Esophagus muscularis mucosa (tissue), 4 donors: ENCODE data around the gene RAB3B.

ENCODE experiments used
- EP300 ChIP-seq: sonication (generic); formaldehyde crosslinking; IDR thresholded peaks from one replicate; pipeline ENCODE4 v1.6.1; 2017; ENCODE audit warnings: antibody characterized with exemption
- POLR2A ChIP-seq: fragments of 450-650 bp; IDR thresholded peaks from one replicate; pipeline ENCODE4 v1.6.1; 2017; ENCODE audit warnings: antibody characterized with exemption, moderate library complexity, mild to moderate bottlenecking, low read depth
- POLR2AphosphoS5 ChIP-seq, 2 donors: sonication (generic); formaldehyde crosslinking; IDR thresholded peaks; one replicate each; pipeline ENCODE4 v1.6.1; 2017; ENCODE audit warnings: antibody characterized with exemption in 2 of 2
- TF ChIP-seq, protein P1 (sequence below), 3 experiments: fragments of 200-600 bp in 2 of 3; fragments of 450-650 bp in 1 of 3; sonication (generic) in 2 of 3; IDR thresholded peaks; one replicate each; pipeline ENCODE4 v1.5.1; 2017 to 2019; ENCODE audit warnings: antibody characterized with exemption in 3 of 3, mild to moderate bottlenecking in 2 of 3, moderate library complexity in 1 of 3

DNA sequence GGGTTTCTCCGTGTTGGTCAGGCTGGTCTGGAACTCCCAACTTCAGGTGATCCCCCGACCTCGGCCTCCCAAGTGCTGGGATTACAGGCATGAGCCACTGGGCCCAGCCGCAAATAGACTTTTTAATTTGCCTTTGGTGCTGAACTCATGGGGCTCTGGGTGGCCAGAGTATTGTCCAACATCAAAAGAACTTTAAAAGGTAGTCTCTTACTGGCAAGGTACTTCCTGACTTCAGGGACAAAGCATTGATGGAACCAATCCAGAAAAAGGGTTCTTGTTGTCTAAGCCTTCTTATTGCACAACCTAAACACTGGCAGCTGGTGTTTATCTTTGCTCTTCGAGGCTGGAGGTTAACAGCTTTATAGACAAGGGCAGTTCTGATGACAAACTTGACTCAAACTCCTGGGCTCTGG is 46.9 kb upstream of the RAB3B start:
- TF ChIP-seq EP300: no peak
- TF ChIP-seq, protein P1, sequence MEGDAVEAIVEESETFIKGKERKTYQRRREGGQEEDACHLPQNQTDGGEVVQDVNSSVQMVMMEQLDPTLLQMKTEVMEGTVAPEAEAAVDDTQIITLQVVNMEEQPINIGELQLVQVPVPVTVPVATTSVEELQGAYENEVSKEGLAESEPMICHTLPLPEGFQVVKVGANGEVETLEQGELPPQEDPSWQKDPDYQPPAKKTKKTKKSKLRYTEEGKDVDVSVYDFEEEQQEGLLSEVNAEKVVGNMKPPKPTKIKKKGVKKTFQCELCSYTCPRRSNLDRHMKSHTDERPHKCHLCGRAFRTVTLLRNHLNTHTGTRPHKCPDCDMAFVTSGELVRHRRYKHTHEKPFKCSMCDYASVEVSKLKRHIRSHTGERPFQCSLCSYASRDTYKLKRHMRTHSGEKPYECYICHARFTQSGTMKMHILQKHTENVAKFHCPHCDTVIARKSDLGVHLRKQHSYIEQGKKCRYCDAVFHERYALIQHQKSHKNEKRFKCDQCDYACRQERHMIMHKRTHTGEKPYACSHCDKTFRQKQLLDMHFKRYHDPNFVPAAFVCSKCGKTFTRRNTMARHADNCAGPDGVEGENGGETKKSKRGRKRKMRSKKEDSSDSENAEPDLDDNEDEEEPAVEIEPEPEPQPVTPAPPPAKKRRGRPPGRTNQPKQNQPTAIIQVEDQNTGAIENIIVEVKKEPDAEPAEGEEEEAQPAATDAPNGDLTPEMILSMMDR (IDR thresholded peaks at IDR 0.05): no peak
- no peak for TF ChIP-seq POLR2A
- no peak for TF ChIP-seq POLR2AphosphoS5 (IDR thresholded peaks at IDR 0.05)
